HG02981 (cell line): ENCODE data around the gene TAPT1.
A peak's percentile ranks its signal among the peaks of the same experiment; 100 is the strongest.

ENCODE experiments used
- ATAC-seq: cut with Tn5 transposase; IDR thresholded peaks from one replicate; pipeline ENCODE4 v1.9.1; 2021; ENCODE audit warnings: mild to moderate bottlenecking, moderate library complexity; ENCODE audit not compliant: unreplicated experiment

Gene TAPT1

DNA sequence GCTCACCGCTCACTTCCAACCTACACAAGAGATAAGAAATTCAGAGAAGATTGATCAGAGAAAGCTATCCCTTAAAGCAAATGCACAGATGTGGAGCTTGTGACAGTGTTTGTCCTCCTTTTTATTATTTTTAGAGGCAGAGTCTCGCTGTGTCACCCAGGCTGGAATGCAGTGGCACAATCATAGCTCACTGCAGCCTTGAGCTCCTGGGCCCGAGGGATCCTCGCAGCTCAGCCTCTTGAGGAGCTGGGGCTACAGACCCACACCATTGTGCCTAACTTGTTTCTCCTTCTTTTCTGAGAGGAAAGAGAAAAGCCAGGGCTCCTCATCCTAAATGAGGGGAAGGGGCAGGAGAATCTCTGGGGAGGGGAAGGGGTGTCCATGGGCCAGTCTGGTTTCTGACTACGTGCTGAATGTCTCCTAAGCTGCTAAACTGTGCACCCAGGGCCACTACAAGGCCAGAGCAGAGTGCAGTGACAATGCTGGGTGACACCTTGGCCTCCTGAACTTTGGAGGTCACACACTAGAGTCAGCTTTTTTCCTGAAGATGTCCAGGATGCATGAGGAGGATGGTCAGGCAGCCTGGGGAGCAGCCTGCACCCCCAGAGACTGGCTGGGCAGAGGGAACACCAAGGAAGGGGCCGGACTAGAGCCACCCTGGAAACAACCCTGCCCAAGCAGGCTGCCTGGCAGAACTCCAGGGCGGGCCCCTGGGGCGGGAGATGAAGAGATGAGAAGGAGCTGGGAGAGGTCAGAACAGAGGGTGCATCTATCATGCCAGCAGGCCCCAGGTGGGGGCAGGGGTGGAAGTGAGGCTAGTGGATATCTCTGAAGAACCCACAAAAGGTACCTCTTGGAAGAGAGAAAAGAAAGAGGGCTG, 87.0 kb downstream of the TAPT1 start:
- ATAC-seq = no peak

DNA sequence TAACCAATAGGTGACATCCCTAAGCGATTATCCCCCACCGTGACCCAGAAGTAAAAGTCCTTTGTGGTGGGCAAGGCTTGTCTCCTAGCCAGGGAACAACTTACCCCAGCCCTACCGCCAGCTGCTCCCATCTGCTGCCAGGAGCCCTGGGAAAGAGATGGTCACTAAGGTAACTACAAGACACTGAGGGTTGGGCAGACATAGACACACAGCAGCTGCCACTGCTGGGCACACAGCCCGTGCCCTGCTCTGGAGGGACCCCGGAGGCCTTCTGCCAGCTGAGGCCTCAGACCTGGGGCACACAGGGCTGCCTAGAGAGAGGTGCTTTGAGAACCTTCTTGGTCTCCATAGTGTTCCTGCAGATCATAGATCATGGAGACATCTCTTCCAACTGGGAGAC, 89.4 kb downstream of the TAPT1 start:
- no peak for ATAC-seq

DNA sequence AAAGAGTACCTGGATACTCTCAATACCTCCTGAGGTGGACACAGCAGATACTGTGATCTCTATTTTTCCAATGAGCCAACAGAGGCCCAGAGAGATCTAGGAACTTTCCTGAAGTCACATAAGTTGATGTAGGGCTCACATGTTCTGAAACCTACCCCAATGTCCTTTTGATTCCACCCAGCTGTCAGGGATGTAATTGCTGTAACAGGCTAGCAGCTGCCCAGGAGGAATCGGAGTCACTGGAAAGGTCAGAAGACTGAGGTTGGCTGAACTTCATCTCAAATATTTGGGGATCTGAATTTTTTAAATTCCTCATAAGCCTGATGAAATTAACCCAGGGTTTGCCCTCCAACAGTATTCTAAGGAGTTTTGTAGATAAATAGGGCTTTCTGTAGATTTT, 90.0 kb downstream of the TAPT1 start:
- no peak for ATAC-seq

DNA sequence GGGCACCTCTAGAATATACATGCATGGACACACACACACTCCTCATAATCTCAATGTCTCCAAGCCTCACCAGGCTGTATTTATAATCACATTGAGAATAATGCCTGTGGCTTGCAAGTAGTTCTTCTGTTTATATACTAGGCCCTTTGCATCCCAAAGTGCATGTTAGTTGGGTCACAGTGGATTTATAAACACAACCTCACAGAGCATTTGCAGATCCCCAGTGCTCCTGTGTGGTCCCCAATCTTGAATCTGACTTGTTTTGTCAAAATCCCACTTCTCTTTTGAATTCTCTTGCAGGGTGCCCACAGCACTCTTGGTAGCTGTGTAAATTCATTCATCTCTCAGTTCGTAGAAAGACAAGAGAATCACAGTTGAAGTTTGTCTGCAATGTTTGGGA, 92.9 kb downstream of the TAPT1 start:
- no peak for ATAC-seq

DNA sequence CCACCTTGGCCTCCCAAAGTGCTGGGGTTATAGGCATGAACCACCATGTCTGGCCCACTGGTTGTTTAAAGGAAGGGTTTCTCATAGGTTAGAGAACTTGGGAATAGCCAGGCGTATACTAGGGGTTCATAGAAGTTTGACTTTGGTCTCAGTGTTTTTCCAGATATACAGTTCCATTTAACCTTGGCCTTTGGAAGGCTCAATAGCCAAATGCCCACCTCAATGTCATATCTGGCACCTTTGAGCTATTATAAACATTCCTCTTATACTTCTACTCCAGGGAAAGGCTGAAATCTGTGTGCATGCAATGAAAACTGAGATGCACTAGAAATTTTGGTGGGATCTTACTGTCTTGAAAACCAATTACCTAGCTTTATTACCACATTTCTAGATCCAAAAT, 95.0 kb downstream of the TAPT1 start:
- no peak for ATAC-seq

DNA sequence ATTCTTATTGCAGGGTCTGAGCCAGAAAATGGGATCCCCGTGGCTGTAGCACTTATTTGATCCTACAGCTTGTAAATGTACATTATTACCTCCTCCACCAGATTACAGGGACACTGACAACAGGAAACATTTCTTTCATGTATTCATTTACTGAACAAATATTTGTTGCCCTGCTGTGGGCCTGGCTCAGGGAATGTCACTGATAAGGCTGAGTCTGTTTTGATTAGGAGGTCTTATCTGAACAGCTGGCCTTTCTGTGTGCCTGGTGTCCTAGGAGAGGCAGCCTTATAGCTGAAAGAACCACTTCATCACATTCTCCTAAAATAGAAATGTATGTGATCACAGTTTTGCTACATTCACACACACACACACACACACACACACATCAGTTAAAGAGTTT, 96.9 kb downstream of the TAPT1 start:
- no peak for ATAC-seq

DNA sequence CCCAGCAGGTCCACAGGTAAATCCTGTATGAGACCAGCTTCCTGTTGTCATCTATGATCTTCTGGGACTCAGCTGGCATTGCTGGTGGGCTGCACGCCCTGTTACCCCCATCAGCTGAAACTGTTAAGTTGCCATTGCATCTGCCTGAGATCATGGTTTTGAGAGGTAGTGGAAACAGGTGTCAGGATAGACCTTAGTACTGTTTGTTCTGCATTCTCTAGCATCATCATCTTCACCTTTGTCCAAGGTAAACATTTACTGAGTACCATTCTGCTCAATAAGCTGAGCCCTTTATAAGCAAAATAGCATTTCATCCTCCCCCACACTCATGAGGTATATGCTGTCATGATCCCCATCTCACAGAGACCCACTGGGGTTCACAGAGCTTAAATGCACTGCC, 99.6 kb downstream of the TAPT1 start:
- no peak for ATAC-seq

DNA sequence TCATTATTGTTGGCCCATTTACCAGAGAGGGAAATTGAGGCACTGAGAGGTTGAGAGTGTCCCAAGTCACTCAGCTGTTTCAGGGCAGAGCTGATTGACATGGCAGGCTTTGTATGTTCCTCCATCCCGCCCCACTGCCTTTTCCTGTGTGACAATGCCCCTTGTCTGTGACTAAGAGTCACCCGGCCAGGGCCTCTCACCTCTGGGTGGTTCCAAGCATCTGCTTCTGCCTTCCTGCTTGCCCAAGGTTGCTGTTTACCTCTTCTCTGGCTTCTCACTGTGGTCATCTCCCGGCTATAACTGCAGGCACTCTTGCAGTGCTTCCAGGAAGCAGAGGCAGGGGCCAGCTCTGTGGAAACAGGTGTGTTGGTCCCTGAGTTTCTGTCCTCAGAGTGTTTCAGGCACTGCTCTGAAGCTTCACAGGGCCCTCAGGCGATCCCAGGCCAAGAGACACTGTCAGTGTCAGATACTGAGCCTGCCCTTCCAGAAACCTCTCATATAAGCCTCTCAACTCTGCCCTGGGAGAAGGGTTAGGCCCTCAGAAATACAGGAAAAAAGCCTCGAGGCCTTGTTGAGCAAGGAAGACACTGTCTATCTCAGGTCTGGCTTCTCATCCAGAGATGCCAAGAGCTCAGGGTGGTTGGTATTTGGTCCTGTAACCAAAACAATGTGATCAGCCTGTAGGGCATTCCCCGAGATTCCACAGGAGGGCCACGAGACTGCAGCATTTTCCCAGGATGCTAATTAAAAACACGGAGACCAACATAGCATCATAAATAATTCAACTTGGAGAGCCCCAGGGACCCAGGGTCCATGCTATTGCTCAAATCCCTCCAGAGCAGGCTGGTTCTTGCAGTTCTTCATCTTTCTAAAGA, 100.5 kb downstream of the TAPT1 start:
- no peak for ATAC-seq

DNA sequence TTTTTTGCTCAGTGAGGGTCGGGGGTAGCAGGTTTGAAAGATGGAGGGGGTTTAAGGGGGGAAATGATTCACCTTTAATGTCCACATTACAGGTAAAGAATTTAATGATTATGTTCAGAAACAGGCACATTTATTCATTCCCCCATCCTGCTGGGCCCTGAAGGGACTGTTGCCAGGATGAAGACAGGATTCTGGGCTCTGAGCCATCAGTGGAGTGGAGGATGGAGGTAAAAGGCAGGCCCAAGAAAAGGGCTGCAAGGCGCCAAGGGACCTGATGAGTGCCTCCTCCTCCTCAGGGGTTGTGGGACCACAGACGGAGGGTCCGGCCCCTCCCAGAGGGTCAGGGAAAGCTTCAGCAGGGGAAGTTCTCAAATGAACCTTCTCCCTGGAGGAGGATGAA, 102.0 kb downstream of the TAPT1 start:
- ATAC-seq = no peak

DNA sequence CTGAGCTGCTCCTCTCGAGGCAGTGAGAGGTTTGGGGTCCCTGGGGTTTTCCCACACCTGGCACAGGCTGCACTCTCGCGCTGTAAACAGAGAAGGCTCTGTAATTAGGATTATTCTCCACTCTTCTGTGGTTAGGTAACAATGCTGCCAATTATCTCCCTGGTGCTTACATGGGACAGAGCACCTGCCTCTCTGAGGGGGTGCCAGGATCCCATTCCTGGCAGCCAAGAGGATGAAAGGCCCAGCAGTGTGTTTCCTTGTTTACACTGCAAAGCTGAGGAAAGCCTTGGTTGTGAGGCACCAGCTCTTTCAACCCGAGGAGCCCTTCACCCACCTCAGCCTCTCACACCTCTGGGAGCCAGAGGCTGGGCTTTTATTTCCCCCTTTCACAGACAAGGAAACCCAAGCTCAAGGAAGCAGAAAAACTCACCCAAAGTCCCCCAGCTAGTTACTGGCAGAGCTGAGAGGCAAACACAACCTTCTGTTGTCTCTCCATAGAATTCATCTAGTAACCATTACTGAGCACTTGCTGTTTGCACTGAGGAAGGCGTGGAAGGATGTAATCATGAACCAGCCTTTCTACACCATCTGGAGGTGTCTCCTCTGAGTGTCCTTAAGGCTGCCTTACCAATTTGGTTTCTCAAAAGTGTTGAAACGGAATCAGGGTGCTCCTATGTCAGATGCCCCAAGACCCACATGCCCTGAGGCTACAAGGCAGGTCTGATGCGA, 102.8 kb downstream of the TAPT1 start:
- no peak for ATAC-seq

DNA sequence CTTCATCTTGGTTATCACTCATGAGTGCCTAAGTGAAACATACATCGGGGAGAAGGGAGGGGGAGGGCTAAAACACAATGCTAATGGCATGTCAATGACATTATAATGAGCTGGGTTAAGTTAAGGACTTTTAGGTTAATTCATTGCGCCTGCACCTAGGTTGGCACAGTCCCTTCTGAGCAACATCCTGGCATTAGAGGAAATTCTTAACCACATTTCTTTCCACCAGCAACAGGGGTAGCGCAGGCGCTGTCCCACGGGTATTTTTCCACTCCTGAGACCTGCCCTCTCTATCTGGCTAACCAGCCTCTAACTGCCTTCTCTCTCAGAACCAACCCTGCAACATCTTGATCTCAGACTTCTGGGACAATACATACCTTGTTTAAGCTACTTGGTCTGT, 103.5 kb downstream of the TAPT1 start:
- no peak for ATAC-seq

DNA sequence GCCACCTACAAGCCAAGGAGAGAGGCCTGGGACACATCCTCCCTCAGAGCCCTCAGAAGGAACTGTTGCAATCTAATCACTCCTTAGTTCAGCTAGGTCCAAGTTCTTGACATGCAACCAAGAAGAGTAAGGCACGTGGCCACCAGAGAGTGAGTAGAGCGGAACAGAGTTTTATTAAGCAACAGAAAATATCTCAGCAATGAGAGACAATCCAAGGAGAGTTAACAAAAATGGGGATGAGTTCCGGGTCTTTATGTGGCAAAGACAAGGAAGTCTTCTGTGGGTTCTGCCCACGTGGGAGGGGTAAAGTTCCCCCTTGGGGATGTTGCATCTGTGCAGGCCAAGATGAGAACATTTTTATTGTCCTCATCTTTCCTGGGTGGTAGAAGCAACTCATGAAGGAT, 104.0 kb downstream of the TAPT1 start:
- no peak for ATAC-seq

DNA sequence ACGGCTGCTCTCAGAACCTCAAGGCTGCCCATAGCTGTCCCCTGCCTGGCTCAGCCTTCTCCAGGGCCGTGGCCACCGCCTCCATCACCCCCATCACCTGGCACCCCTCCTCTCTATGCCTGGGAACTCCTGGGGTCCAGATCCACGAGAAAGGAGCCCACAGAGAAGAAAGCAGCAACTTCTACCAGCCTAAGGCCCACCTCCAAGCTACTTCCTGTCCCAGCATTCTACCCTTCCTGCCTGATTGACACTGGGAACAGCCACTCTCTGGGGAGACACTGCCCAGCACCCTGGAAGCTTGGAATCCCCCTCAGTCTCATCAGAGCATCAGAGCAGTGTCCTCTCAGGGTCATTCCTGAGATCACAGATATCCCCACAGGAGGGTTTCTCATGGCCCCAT, 105.6 kb downstream of the TAPT1 start:
- peak; percentile 45 for ATAC-seq

DNA sequence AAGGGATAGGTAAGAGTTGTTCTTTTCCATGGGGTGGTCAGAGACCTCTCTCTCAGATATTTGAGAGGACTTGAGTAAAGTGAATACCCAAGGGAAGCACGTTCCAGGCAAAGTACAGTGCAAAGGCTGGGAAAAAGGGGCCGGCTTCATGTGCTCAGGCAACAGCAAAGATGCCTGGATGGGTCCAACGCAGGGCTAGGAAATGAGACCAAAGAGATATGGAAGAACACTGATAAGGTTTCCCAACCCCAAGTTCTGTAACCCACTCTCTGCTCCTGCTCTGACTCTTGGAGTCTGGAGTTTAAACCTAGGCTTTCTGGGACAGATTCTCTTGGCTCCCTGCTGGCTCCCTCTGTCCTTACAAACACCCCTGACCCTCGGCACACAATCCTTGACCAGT, 106.3 kb downstream of the TAPT1 start:
- no peak for ATAC-seq

DNA sequence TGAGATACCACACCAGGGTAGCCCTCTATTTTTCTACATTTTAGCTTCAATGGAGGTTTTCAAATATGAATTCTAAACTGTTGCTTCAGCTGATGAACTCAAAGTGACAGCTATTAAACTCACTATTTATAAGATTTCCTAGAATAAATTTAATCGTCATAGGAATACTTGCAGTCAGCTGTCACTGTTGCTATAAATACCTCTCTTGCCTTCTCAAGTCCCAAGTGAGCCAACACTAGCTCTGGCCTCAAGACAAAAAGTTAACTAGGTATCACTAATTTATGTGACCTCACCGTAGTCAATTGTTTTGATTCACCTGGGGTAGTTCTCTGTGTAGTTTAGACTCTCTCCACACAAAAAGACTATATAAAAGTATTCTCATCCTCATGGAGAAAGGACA, 108.2 kb downstream of the TAPT1 start:
- ATAC-seq = no peak

DNA sequence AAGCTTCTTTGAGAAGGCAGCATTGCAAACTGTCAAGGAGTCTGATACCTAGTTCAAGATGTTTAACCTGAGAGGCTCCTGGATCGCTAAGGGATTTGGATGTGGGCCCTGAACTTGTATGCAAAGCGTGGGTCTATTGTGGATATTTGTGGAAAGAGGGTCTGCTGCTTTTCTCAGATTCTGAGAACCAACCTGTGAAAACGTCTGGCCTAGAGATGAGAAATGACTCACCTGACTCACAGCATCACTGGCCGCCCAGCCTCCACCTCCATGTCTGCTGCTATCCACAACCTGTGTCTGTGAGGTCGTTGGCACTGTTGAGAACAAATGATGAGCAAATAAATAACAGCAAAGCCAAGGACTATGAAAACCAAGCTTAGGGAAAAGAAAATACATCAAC, 109.1 kb downstream of the TAPT1 start:
- no peak for ATAC-seq

DNA sequence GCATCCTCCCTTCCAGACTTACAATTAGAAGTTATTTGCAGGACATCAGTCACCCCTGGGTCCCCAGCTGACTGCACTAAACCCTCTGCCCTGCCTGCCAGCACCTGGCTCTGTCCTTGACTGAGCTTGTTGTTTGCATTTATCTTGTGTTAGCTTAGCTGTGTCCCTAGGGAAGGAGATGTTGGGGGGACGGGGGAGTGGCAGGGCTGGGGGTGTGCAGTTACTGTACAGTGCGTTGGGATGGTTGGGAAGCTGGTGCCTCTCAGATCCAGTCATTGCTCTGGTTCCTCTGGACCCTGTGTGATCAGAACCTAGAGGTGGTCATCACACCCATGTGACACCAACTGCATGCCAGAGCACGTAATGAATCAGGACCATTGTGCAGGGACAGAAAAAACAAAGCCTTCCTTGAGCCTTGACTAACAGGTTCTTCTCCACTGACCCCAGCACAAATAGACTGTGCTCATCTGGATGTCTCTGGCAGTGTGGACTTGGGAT, 109.7 kb downstream of the TAPT1 start:
- ATAC-seq = no peak

DNA sequence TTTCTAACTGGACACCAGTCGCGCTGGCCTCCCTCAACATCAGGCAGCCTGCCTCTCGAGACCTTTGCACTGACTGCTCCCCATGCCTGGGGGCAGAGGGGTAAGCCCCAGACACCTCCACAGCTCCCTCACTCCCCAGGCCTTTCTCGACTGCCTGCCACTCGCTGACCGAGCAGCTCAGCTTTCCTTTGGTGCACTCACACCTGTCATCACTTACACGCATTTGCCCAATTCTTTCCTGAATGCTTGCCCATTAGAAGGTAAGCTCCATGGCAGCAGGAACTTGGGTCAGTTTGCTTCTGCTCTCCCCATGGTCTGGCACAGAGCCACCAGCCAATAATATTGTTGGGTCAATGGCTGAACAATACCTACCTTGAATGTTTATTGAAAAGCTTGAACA, 110.3 kb downstream of the TAPT1 start:
- ATAC-seq = no peak

DNA sequence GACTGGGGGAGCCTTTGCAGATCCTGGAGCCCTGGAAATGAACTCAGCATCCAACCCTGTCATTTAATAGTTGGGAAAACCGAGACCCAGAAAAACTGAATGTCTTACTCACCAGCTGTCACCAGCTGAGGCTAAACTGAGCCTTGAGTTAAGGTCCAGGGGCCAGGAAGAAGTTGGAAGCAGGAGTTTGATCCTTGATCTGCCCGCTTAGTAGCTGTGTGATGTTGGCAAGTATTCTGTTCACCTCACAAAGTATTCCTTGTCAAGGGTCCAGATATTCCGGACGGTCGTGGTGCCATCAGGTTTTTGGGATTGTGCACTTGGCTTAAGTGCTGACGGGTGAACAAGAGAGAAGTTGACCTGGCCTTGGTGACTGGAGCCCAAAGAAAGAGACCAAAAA, 111.7 kb downstream of the TAPT1 start:
- no peak for ATAC-seq

DNA sequence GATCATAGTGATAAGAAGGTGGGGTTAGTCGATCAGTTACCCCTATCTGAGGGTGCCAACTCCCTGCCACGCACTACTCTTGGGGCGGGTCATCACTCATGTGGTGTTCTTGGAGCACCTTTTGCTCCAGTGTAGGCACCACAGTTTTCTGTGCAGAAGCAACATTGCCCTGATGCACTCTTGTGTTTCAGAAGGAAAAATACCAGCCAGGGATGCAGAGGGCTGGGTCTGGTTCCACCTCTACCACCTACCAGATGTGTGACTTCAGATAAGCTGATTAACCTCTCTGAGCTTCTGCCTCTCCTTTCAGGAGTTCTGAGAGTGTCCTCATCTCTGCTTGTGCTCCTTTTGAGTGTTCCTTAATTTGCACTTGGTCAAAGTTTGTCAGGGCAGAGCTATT, 112.5 kb downstream of the TAPT1 start:
- no peak for ATAC-seq

DNA sequence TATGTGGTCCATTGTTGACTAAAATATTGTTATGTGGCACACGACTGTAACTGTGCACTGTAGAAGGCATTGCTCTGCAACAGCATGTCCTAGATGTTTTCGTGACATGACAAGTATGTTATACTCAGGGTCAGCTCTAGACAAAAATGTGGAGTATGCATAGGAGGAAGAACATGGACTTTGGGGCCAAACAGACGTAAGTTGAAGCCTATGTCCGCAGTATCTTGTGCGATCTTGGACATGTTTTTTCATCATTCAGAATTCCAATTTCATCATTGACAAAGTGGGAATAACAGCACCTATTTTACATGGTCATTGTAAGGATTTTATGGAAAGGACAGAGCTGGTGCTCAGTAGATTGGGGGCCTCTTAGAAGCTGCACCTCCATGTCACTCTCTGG, 114.7 kb downstream of the TAPT1 start:
- no peak for ATAC-seq
